Measurements from ENCODE around the gene DENND2A.
"Not testable (repeated sequence)": the region's sequence is repeated elsewhere in the genome, so short reads cannot be mapped to it uniquely, and the experiment has no call there.

DENND2A gene

DNA sequence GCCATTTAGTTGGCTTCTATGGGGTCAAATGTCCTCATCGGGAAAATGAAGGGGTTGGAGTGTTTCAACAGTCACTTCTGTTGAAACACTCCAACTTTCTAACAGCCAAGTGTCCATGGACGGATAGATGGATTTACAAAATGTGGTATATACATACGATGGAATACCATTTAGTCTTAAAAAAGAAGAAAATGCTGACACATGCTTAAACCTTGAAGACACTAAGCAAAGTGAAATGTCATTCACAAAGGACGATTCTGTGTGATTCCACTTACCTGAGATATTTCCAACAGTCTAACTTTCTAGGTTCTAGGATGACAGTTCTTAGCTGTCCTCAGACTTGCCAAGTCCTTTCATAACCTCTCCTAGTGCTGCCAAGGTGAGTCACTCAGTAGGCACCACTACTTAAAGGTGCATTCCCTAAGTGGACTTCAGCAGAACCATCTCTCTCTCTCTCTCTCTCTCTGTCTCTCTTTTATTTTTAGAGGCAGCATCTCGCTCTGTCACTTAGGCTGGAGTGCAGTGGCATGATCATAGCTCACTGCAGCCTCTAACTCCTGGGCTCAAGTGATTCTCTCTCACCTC, 69.0 kb downstream of the DENND2A start:
- Histone ChIP-seq H3K9me3 (no peaks in the 10 kb centered on the region), H3K36me3 (no peaks in the 10 kb centered on the region), H3K27me3 (no peaks in the 10 kb centered on the region), H3K4me3 (no peak overlapping the region), H3K4me1 (peaks cover 0 to 11% (median 2%) of the 10 kb centered on the region in 4 donors), H3K27ac (no peak overlapping the region)
- peak in 1 of 2 donors; percentile 1 for DNase-seq
- TF ChIP-seq, protein P1, sequence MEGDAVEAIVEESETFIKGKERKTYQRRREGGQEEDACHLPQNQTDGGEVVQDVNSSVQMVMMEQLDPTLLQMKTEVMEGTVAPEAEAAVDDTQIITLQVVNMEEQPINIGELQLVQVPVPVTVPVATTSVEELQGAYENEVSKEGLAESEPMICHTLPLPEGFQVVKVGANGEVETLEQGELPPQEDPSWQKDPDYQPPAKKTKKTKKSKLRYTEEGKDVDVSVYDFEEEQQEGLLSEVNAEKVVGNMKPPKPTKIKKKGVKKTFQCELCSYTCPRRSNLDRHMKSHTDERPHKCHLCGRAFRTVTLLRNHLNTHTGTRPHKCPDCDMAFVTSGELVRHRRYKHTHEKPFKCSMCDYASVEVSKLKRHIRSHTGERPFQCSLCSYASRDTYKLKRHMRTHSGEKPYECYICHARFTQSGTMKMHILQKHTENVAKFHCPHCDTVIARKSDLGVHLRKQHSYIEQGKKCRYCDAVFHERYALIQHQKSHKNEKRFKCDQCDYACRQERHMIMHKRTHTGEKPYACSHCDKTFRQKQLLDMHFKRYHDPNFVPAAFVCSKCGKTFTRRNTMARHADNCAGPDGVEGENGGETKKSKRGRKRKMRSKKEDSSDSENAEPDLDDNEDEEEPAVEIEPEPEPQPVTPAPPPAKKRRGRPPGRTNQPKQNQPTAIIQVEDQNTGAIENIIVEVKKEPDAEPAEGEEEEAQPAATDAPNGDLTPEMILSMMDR (IDR thresholded peaks at IDR 0.05): no peak
- intact Hi-C loops (cut with DNase I; ENCODE audit: low total_unique reads): no loop called here

DNA sequence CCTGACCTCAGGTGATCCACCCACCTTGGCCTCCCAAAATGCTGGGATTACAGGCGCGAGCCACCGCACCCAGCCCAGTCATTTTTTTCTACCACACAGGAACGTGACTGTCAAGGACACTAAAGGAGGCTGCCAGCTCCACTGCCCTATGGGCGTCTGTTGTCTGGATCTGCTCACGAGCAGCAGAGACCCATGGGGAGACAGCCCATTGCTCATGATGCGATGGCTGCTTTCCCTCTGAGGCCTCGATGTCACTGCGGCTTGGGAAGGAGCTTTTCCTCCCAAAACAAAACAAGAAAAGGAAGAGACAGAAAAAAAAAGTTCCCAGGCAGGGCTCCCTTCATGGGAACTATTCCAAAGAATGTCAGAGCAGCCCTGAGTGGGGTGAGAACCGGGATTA, 70.5 kb downstream of the DENND2A start:
- Histone ChIP-seq H3K4me3 (no peak overlapping the region), H3K9me3 (no peaks in the 10 kb centered on the region), H3K4me1 (peaks cover 0 to 11% (median 2%) of the 10 kb centered on the region in 4 donors), H3K36me3 (no peaks in the 10 kb centered on the region), H3K27ac (no peak overlapping the region), H3K27me3 (no peaks in the 10 kb centered on the region)
- TF ChIP-seq, protein P1 (IDR thresholded peaks at IDR 0.05): no peak
- intact Hi-C loops (cut with DNase I; ENCODE audit: low total_unique reads): no loop called here
- peak in 1 of 2 donors; percentile 24 for DNase-seq

DNA sequence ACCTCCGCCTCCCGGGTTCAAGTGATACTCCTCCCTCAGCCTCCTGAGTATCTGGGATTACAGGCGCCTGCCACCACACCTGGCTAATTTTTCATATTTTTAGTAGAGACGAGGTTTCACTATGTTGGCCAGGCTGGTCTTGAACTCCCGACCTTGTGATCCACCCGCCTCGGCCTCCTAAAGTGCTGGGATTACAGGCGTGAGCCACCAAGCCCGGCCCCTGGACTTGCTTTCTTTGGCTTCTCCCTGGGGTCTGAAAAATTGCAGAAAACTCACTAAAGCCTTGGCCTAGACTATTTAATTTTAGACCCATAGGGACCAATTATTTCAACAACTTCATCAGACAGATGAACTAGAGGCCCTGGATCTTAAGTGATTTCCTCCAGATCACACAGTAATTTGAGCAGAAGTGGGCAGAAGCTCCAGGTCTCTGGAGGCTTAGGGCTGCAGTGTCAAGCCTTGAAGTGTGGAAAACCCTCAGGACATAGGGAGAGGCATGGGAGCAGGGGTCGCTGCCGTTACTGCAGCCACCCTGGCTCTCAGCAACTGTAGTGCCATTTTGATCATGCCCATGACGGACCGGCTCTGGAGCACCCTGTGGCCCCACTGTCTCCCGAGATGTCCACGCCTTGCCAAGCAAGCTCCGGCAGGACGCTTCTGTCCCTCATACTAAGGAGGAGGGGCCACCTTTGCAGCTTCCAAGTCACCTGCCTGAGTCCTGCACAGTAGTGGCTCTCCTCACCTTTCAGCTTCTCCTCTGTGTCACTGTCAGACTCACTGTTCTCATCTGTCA, 72.4 kb downstream of the DENND2A start:
- intact Hi-C loops (cut with DNase I; ENCODE audit: low total_unique reads): no loop called here
- Histone ChIP-seq H3K4me1 (peaks cover 0 to 11% (median 2%) of the 10 kb centered on the region in 4 donors), H3K36me3 (no peaks in the 10 kb centered on the region), H3K27me3 (no peaks in the 10 kb centered on the region), H3K27ac (no peak overlapping the region), H3K9me3 (no peaks in the 10 kb centered on the region), H3K4me3 (no peak overlapping the region)
- TF ChIP-seq, protein P1 (IDR thresholded peaks at IDR 0.05): no peak
- DNase-seq: peak in 1 of 2 donors; percentile 48

DNA sequence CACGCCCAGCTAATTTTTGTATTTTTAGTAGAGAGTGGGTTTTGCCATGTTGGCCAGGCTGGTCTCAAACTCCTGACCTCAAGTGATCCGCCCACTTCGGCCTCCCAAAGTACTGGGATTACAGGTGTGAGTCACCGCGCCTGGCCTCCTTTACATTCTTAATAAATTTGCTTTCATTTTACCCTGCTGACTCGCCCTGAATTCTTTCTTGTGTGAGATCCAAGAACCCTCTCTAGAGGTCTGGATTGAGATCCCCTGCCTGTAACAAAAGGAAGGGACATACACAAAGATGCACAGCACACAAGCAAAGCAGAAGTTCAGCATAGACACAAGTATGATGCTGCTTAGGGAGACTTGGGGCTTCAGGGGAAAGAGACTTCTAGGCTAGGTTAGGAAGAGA, 74.4 kb downstream of the DENND2A start:
- peak in 1 of 2 donors; percentile 4 for DNase-seq
- H3K4me3 ChIP-seq; H3K9me3 ChIP-seq; intact Hi-C loops (cut with DNase I; ENCODE audit: low total_unique reads); H3K27me3 ChIP-seq; H3K36me3 ChIP-seq; H3K27ac ChIP-seq: not testable (repeated sequence)
- H3K4me1 ChIP-seq: peaks cover 0 to 11% (median 2%) of the 10 kb centered on the region in 4 donors

DNA sequence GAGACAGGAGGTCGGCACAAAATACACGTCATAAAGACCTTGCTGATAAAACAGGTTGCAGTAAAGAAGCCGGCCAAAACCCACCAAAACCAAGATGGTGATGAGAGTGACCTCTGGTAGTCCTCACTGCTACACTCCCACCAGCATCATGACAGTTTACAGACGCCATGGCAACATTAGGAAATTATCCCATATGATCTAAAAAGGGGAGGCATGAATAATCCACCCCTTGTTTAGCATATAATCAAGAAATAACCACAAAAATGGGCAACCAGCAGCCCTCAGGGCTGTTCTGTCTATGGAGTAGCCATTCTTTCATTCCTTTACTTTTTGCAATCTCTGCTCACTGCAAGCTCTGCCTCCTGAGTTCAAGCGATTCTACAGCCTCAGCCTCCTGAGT, 74.9 kb downstream of the DENND2A start:
- intact Hi-C loops (cut with DNase I; ENCODE audit: low total_unique reads); DNase-seq; H3K9me3 ChIP-seq; H3K4me3 ChIP-seq; H3K36me3 ChIP-seq; H3K27ac ChIP-seq; H3K27me3 ChIP-seq: not testable (repeated sequence)
- peaks cover 0 to 11% (median 2%) of the 10 kb centered on the region in 4 donors for H3K4me1 ChIP-seq

DNA sequence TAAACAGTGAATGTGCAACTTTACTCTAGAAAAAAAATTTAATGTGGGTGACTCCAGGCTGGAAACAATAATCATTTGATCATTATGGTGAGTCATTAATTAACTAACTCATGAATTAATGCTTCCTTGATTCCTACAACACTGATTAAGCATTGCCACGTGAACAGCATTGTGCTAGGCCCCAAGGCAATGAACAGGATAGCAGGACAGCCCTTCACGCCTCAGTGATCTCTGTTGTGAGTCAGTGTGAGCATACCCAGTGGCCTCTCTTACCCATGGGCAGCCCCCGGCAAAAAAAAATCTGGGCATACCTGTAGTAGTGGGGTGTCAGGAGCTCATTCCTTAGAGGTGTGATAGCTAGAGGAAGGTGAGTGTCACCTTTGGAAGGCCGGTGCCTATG, 76.0 kb downstream of the DENND2A start:
- Histone ChIP-seq H3K4me3 (no peak overlapping the region), H3K4me1 (peaks cover 0 to 11% (median 2%) of the 10 kb centered on the region in 4 donors), H3K9me3 (no peaks in the 10 kb centered on the region), H3K27ac (no peak overlapping the region), H3K27me3 (peaks cover 0 to 2% of the 10 kb centered on the region in 2 donors), H3K36me3 (no peaks in the 10 kb centered on the region)
- TF ChIP-seq, protein P1 (IDR thresholded peaks at IDR 0.05): no peak
- intact Hi-C loops (cut with DNase I; ENCODE audit: low total_unique reads): no loop called here
- DNase-seq: peak in 1 of 2 donors; percentile 16
